Neutrophil (primary cell): Measurements from ENCODE around the gene FBXO9.

Experiments
- H3K27ac ChIP-seq: fragments of 200-600 bp; sonication (generic); 2 replicates; pipeline ENCODE4 v1.5.1; 2016; ENCODE audit warnings: mild to moderate bottlenecking, moderate library complexity
- H3K27me3 ChIP-seq: fragments of 200-600 bp; sonication (generic); 2 replicates; pipeline ENCODE4 v1.6.0; 2016; ENCODE audit warnings: mild to moderate bottlenecking
- H3K36me3 ChIP-seq: fragments of 200-600 bp; sonication (generic); 2 replicates; pipeline ENCODE4 v1.5.1; 2017
- H3K4me1 ChIP-seq, 2 experiments: fragments of 200-600 bp in 1 of 2; sonication (generic) in 1 of 2; 1 replicate in 1 of 2; 2 replicates in 1 of 2; pipeline versions ENCODE4 v1.5.1 to v1.6.1; 2013 to 2016; ENCODE audit warnings: low read depth in 1 of 2, low read length in 1 of 2, mild to moderate bottlenecking in 1 of 2, moderate library complexity in 1 of 2; ENCODE audit not compliant: control insufficient read depth in 1 of 2, insufficient read depth in 1 of 2
- H3K4me3 ChIP-seq, 2 experiments: fragments of 200-600 bp in 1 of 2; sonication (generic) in 1 of 2; 1 replicate in 1 of 2; 2 replicates in 1 of 2; pipeline ENCODE4 v1.5.1; 2013 to 2016; ENCODE audit warnings: low read depth in 1 of 2, low read length in 1 of 2, mild to moderate bottlenecking in 1 of 2, moderate library complexity in 1 of 2
- H3K9me3 ChIP-seq: fragments of 200-600 bp; sonication (generic); 2 replicates; pipeline ENCODE4 v1.5.1; 2016
- CTCF ChIP-seq: fragments of 200-600 bp; sonication (generic); IDR thresholded peaks from 2 replicates; pipeline ENCODE4 v1.5.1; 2016; ENCODE audit warnings: antibody characterized with exemption

The FBXO9 gene

DNA sequence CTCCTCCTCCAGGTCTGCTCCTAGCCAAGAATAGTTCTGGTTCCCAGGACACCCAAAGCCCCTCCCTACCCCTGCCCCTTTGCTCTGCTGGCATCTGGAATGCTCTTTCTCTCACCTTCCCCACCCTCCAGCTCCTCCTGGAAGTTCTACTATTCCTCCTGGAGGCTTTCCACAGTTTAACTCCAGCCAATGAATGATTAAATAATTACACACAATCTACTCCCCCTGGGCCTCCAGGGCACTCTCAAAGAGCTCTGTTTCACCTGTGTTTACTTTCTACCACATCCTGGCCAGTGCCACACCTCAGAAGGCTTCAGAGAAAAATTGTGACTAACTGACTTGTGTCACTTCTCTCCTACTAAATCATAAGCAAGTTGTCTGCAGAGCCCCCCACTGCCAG is 47.2 kb downstream of the FBXO9 start:
- Histone ChIP-seq H3K4me1 (no peaks in the 10 kb centered on the region), H3K27me3 (no peaks in the 10 kb centered on the region), H3K9me3 (no peaks in the 10 kb centered on the region), H3K27ac (no peak overlapping the region), H3K36me3 (peaks cover 8% of the 10 kb centered on the region), H3K4me3 (no peak overlapping the region)
- TF ChIP-seq CTCF, result no peak

DNA sequence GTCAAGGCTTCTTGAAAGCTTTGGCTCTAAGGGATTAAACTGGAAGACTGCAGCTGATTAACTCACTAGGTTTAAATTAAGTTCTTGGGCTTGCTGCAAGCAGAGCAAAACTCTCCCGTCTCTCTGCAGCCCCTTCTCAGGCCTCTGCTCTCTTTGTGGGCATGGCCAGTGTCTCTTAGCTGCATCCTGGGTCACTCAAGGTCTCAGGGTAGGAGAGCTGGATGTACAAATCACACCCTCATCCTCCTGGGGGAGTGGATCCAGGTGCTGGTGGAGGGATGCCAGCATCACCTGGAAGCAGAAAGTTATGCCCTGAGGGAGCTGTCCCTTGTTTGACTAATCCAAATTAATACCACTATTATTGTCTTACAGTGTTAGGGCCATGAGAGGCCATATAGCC is 47.7 kb downstream of the FBXO9 start:
- no peak for TF ChIP-seq CTCF
- Histone ChIP-seq H3K27me3 (no peaks in the 10 kb centered on the region), H3K9me3 (no peaks in the 10 kb centered on the region), H3K36me3 (peaks cover 5% of the 10 kb centered on the region), H3K4me3 (no peak overlapping the region), H3K27ac (no peak overlapping the region), H3K4me1 (no peaks in the 10 kb centered on the region)

- Histone ChIP-seq H3K4me1 (no peaks in the 10 kb centered on the region), H3K27me3 (no peaks in the 10 kb centered on the region), H3K4me3 (no peak overlapping the region), H3K36me3 (peaks cover 5% of the 10 kb centered on the region), H3K27ac (no peak overlapping the region), H3K9me3 (no peaks in the 10 kb centered on the region)
- TF ChIP-seq CTCF, result no peak
Observed at GRCh38 chr6:53113742-53114141, 48.5 kb downstream of the FBXO9 start.

DNA sequence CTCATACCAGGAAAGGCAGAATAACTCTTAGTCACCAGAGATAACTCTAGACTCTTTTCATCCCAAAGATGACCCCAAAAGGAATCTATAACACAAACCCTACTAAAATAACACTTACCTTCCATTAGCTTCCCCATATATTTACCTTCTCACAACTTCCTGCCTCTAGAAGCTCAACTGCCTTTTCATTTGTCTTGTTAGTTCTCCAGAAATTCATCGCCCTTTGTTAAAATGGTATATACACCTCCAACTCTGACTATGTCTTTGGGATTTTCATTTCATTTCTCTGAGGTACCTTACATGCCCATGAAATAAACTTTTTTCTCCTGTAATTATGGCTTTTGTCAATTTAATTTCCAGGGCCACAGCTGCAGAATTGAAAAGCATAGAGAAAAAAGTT is 49.9 kb downstream of the FBXO9 start:
- Histone ChIP-seq H3K27me3 (no peaks in the 10 kb centered on the region), H3K9me3 (no peaks in the 10 kb centered on the region), H3K36me3 (no peaks in the 10 kb centered on the region), H3K4me3 (no peak overlapping the region), H3K4me1 (no peaks in the 10 kb centered on the region), H3K27ac (no peak overlapping the region)
- TF ChIP-seq CTCF, result no peak

DNA sequence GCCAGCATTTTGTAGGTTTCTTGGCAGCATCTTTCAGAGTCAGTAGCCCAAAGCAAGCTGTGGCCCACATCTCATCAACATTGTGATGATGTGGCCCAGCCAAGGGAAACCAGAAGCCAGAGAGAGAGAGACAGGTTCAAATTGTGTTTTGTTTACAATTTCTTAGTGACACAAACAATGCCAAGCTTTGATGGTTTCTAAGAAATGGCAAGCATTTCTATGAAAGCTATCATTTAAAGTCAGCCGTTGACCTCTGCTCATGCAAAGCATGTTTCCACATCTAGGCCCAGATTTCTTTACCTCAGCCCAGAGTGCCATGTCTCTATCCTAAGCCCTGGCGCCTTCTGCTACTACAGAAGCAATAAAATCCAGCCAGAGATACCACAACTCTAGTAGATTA is 50.5 kb downstream of the FBXO9 start:
- H3K9me3 ChIP-seq, result no peaks in the 10 kb centered on the region
- no peak overlapping the region for H3K4me3 ChIP-seq
- H3K27me3 ChIP-seq, result no peaks in the 10 kb centered on the region
- H3K27ac ChIP-seq, result no peak overlapping the region
- no peak for TF ChIP-seq CTCF
- no peaks in the 10 kb centered on the region for H3K4me1 ChIP-seq
- H3K36me3 ChIP-seq, result no peaks in the 10 kb centered on the region

- Histone ChIP-seq H3K27ac (no peak overlapping the region), H3K4me1 (no peaks in the 10 kb centered on the region), H3K9me3 (no peaks in the 10 kb centered on the region), H3K4me3 (no peak overlapping the region), H3K36me3 (no peaks in the 10 kb centered on the region), H3K27me3 (no peaks in the 10 kb centered on the region)
- TF ChIP-seq CTCF, result no peak
Observed at GRCh38 chr6:53119349-53119748, 54.1 kb downstream of the FBXO9 start.
